ENCODE measurements around the gene LMCD1. TPM values are rescaled to one million over a fixed set of nuclear protein-coding genes. Genes with fewer than 3 reads are reported as not detected.

The LMCD1 gene
- total RNA-seq, 1 donor from 2014 or later, result 26.1 TPM

GRCh38 chr3:8607234-8608040, 105.8 kb downstream of the LMCD1 start:
- H3K4me3 Mint-ChIP-seq (ENCODE audit: low read depth), result no peak overlapping the region
- peaks cover 3% of the 10 kb centered on the region for H3K36me3 Mint-ChIP-seq (ENCODE audit: insufficient read depth)

GRCh38 chr3:8608041-8608790, 106.6 kb downstream of the LMCD1 start:
- Mint-ChIP-seq H3K36me3 (ENCODE audit: insufficient read depth) (peaks cover 3% of the 10 kb centered on the region), H3K4me1 (ENCODE audit: low read depth) (peaks cover 6% of the 10 kb centered on the region), H3K27me3 (peaks cover 4% of the 10 kb centered on the region), H3K4me3 (ENCODE audit: low read depth) (no peak overlapping the region), H3K9me3 (ENCODE audit: low read depth) (peaks cover 6% of the 10 kb centered on the region), H3K27ac (peak overlapping the region; percentile 26)
- TF ChIP-seq CTCF (IDR thresholded peaks at IDR 0.05; ENCODE audit: unreplicated experiment), result no peak
- DNase-seq (ENCODE audit: low spot score, unreplicated experiment), result no peak

More at GRCh38 chr3:8607234-8608040, 105.8 kb downstream of the LMCD1 start:
- TF ChIP-seq CTCF (IDR thresholded peaks at IDR 0.05; ENCODE audit: unreplicated experiment), result peak; percentile 69
- Mint-ChIP-seq H3K27me3 (peaks cover 4% of the 10 kb centered on the region), H3K9me3 (ENCODE audit: low read depth) (peaks cover 13% of the 10 kb centered on the region), H3K4me1 (ENCODE audit: low read depth) (peaks cover 6% of the 10 kb centered on the region), H3K27ac (no peak overlapping the region)
- DNase-seq (ENCODE audit: low spot score, unreplicated experiment), result peak; percentile 31

- Mint-ChIP-seq H3K27me3 (peaks cover 4% of the 10 kb centered on the region), H3K9me3 (ENCODE audit: low read depth) (peaks cover 6% of the 10 kb centered on the region), H3K4me1 (ENCODE audit: low read depth) (peaks cover 6% of the 10 kb centered on the region), H3K36me3 (ENCODE audit: insufficient read depth) (peaks cover 3% of the 10 kb centered on the region), H3K4me3 (ENCODE audit: low read depth) (no peak overlapping the region), H3K27ac (no peak overlapping the region)
- no peak for DNase-seq (ENCODE audit: low spot score, unreplicated experiment)
- TF ChIP-seq CTCF (IDR thresholded peaks at IDR 0.05; ENCODE audit: unreplicated experiment), result no peak
Measured at GRCh38 chr3:8608791-8609467, 107.3 kb downstream of the LMCD1 start.

- H3K36me3 Mint-ChIP-seq (ENCODE audit: insufficient read depth), result peaks cover 3% of the 10 kb centered on the region
- peaks cover 6% of the 10 kb centered on the region for H3K9me3 Mint-ChIP-seq (ENCODE audit: low read depth)
- TF ChIP-seq CTCF (IDR thresholded peaks at IDR 0.05; ENCODE audit: unreplicated experiment), result no peak
- H3K27ac Mint-ChIP-seq, result no peak overlapping the region
- H3K27me3 Mint-ChIP-seq, result peaks cover 4% of the 10 kb centered on the region
- H3K4me3 Mint-ChIP-seq (ENCODE audit: low read depth), result no peak overlapping the region
- H3K4me1 Mint-ChIP-seq (ENCODE audit: low read depth), result peaks cover 6% of the 10 kb centered on the region
- DNase-seq (ENCODE audit: low spot score, unreplicated experiment), result no peak
Measured at GRCh38 chr3:8610951-8611350, 109.3 kb downstream of the LMCD1 start.

GRCh38 chr3:8617921-8618320, 116.3 kb downstream of the LMCD1 start:
- H3K27me3 Mint-ChIP-seq, result no peaks in the 10 kb centered on the region
- H3K36me3 Mint-ChIP-seq (ENCODE audit: insufficient read depth), result no peaks in the 10 kb centered on the region
- TF ChIP-seq CTCF (IDR thresholded peaks at IDR 0.05; ENCODE audit: unreplicated experiment), result no peak
- DNase-seq (ENCODE audit: low spot score, unreplicated experiment), result no peak
- no peak overlapping the region for H3K27ac Mint-ChIP-seq
- no peaks in the 10 kb centered on the region for H3K9me3 Mint-ChIP-seq (ENCODE audit: low read depth)
- H3K4me3 Mint-ChIP-seq (ENCODE audit: low read depth), result no peak overlapping the region
- peaks cover 3% of the 10 kb centered on the region for H3K4me1 Mint-ChIP-seq (ENCODE audit: low read depth)

All from progenitor cell of endocrine pancreas (in vitro differentiated cells).